Measurements from ENCODE around the gene PDE4C. TPM values are rescaled to one million over a fixed set of nuclear protein-coding genes. Genes with fewer than 3 reads are reported as not detected.
A peak's percentile ranks its signal among the peaks of the same experiment; 100 is the strongest.

Gene PDE4C
- total RNA-seq, 1 experiment from 2014 or later, result 3.0 TPM

DNA sequence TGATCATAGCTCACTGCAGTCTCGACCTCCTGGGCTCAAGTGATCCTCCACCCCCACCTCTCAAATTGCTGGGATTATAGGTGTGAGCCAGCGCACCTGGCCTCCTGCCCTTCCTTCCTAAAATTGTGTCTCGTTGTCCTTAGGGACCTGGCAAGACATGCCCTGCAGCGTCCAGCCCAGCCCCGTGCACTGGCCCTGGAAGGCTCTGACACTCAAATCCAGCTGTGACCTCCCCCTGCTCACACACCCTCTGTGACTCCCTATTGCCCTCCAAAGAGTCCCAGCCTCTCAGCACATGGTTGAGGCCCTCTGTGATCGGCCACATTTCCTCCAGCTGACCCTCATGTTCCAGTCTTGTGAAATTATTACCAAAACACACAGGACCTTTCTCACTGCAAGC lies 28.3 kb downstream of the PDE4C start:
- no peak overlapping the region for H3K4me3 Mint-ChIP-seq
- no peak for TF ChIP-seq NR1H2 (CRISPR knock-in tag; IDR thresholded peaks at IDR 0.05)
- TF ChIP-seq, protein P1, sequence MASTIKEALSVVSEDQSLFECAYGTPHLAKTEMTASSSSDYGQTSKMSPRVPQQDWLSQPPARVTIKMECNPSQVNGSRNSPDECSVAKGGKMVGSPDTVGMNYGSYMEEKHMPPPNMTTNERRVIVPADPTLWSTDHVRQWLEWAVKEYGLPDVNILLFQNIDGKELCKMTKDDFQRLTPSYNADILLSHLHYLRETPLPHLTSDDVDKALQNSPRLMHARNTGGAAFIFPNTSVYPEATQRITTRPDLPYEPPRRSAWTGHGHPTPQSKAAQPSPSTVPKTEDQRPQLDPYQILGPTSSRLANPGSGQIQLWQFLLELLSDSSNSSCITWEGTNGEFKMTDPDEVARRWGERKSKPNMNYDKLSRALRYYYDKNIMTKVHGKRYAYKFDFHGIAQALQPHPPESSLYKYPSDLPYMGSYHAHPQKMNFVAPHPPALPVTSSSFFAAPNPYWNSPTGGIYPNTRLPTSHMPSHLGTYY (CRISPR knock-in tag; IDR thresholded peaks at IDR 0.05), result no peak
- CTCF ChIA-PET, result interaction anchor here (0.6 to 1.2 kb wide), 5 partner anchors 32 to 1278 kb away, joined by 3 to 5 read pairs (median 3); no protein-coding TSS in a partner anchor
- POLR2A ChIA-PET, result interaction anchor here (0.6 kb wide), 1 partner anchor 17 kb away, joined by 4 read pairs; no protein-coding TSS in a partner anchor
- ATAC-seq, result no peak
- H3K4me1 Mint-ChIP-seq, result peaks cover 19% of the 10 kb centered on the region
- no peaks in the 10 kb centered on the region for H3K9me3 Mint-ChIP-seq
- peaks cover 33% of the 10 kb centered on the region for H3K36me3 Mint-ChIP-seq
- no peak overlapping the region for H3K27ac Mint-ChIP-seq
- no peak for DNase-seq (ENCODE audit: low spot score)
- no peaks in the 10 kb centered on the region for H3K27me3 Mint-ChIP-seq (ENCODE audit: low read depth)

GRCh38 chr19:18197306-18197705 lies 28.9 kb downstream of the PDE4C start:
- CTCF ChIA-PET, result interaction anchor here (0.6 to 1.2 kb wide), 2 partner anchors 84 to 1279 kb away, joined by 3 read pairs; no protein-coding TSS in a partner anchor
- Mint-ChIP-seq H3K4me1 (peaks cover 16% of the 10 kb centered on the region), H3K27ac (no peak overlapping the region), H3K27me3 (ENCODE audit: low read depth) (peaks cover 2% of the 10 kb centered on the region; the same call in 1 of the 2 replicates), H3K4me3 (no peak overlapping the region), H3K36me3 (peaks cover 29% of the 10 kb centered on the region), H3K9me3 (no peaks in the 10 kb centered on the region)
- DNase-seq (ENCODE audit: low spot score), result no peak
- POLR2A ChIA-PET, result interaction anchor here (0.6 kb wide), 1 partner anchor 102 kb away, joined by 3 read pairs; no protein-coding TSS in a partner anchor
- TF ChIP-seq JAZF1 (CRISPR knock-in tag; IDR thresholded peaks at IDR 0.05), result no peak
- TF ChIP-seq HMGA2 (CRISPR knock-in tag; IDR thresholded peaks at IDR 0.05), result no peak
- no peak for TF ChIP-seq ZBTB21 (CRISPR knock-in tag; IDR thresholded peaks at IDR 0.05; ENCODE audit: borderline replicate concordance)
- ATAC-seq, result no peak

DNA sequence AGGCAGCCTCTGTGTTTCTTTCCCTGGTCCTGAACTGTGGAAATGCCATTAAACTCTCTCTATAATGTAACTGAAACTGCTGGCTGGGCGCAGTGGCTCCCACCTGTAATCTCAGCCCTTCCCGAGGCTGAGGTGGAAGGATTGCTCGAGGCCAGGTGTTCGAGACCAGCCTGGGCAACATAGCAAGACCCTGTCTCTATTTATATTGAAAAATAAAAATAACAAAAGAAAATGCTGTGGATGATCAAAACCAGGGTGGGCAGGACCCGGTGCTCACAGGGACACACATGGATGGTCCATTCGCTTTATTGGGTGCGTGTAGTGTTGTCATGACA lies 29.8 kb downstream of the PDE4C start:
- CTCF ChIA-PET, result interaction anchor here (1.2 to 6.0 kb wide), 2 partner anchors 9 to 83 kb away, joined by 3 to 33 read pairs; no protein-coding TSS in a partner anchor

DNA sequence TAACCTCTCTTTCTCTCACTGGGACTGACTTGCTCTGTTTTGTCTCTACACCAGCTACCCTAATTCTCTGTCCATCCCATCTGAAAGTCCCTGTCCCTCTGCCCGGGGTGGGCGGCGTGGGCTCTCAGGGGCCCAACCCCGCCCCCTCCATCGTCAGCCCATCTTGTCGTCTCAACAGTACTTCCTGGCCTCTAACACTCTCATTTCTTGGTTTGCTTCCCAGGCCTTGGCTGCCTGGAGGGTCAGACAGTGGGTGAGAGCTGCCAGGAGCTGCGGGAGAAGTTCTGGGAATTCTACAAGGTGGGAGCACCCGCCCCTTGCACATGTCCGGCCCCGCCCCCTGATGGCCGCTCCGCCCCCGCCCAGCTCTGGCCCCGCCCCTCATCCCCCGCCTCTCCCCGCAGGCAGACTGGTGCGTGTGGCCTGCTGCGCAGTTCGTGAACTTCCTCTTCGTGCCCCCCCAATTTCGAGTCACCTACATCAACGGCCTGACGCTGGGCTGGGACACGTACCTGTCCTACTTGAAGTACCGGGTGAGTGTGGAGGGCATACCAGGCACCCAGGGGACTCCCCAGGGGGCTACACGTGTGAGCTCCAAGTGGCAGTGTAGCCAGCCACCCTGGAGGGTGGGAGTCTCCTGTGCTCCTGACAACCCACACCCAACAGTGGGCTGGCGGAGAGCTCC lies 31.5 kb downstream of the PDE4C start:
- peak; percentile 63 for DNase-seq (ENCODE audit: low spot score)
- POLR2A ChIA-PET, result interaction anchor here (1.7 kb wide), 1 partner anchor 30 kb away, joined by 5 read pairs; no protein-coding TSS in a partner anchor
- Mint-ChIP-seq H3K9me3 (no peaks in the 10 kb centered on the region), H3K36me3 (peaks cover 19% of the 10 kb centered on the region), H3K27me3 (ENCODE audit: low read depth) (peaks cover 2% of the 10 kb centered on the region; the same call in 1 of the 2 replicates), H3K4me3 (peak overlapping the region; percentile 82), H3K4me1 (peaks cover 20% of the 10 kb centered on the region), H3K27ac (peak overlapping the region; percentile 92)
- no peak; the same call in 1 of the 2 replicates for ATAC-seq
- TF ChIP-seq SMAD3 (CRISPR knock-in tag; IDR thresholded peaks at IDR 0.05; ENCODE audit: borderline replicate concordance) (no peak), ZNF671 (CRISPR knock-in tag; IDR thresholded peaks at IDR 0.05) (0 out of 2 replicates have a peak, but pooled peaks have one; percentile 10), MXD4 (CRISPR knock-in tag; IDR thresholded peaks at IDR 0.05; ENCODE audit: borderline replicate concordance) (no peak), CREB1 (CRISPR knock-in tag; IDR thresholded peaks at IDR 0.05) (no peak)
- TF ChIP-seq, protein P2, sequence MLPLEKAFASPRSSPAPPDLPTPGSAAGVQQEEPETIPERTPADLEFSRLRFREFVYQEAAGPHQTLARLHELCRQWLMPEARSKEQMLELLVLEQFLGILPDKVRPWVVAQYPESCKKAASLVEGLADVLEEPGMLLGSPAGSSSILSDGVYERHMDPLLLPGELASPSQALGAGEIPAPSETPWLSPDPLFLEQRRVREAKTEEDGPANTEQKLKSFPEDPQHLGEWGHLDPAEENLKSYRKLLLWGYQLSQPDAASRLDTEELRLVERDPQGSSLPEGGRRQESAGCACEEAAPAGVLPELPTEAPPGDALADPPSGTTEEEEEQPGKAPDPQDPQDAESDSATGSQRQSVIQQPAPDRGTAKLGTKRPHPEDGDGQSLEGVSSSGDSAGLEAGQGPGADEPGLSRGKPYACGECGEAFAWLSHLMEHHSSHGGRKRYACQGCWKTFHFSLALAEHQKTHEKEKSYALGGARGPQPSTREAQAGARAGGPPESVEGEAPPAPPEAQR (CRISPR knock-in tag; IDR thresholded peaks at IDR 0.05), result no peak
- CTCF ChIA-PET, result interaction anchor here (0.5 to 6.0 kb wide), 13 partner anchors 10 to 877 kb away, joined by 3 to 43 read pairs (median 6); partner anchors contain the start of genes GDF15, JUND and RAB3A

More for the DNA sequence above, 29.8 kb downstream of the PDE4C start:
- ATAC-seq (no peak), DNase-seq (ENCODE audit: low spot score) (no peak)
- H3K27ac Mint-ChIP-seq, result no peak overlapping the region
- peaks cover 27% of the 10 kb centered on the region for H3K36me3 Mint-ChIP-seq
- no peaks in the 10 kb centered on the region for H3K9me3 Mint-ChIP-seq
- peak; percentile 69; the same call in 1 of the 2 replicates for TF ChIP-seq ZNF121 (CRISPR knock-in tag; IDR thresholded peaks at IDR 0.05)
- TF ChIP-seq ZBTB21 (CRISPR knock-in tag; IDR thresholded peaks at IDR 0.05; ENCODE audit: borderline replicate concordance), result no peak
- H3K4me3 Mint-ChIP-seq, result no peak overlapping the region
- POLR2A ChIA-PET, result no interaction called here
- peaks cover 2% of the 10 kb centered on the region; the same call in 1 of the 2 replicates for H3K27me3 Mint-ChIP-seq (ENCODE audit: low read depth)
- peaks cover 20% of the 10 kb centered on the region for H3K4me1 Mint-ChIP-seq

DNA sequence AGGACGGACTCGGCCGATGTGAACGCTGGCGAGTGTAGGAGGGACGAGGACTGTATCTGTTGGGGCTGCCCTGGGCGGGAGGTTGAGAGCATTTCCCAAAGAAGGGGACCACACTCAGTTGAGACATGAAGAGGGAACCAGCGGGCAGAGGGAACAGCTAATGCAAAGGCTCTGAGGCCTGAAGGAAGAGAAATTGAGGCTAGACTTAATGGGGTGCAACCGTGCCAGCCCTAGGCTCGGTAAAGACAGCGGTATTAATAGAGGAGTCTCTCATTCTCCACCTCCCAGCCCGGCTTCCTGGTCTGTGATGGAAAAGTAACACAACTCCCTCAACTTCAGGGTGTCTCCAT lies 32.1 kb downstream of the PDE4C start:
- ChIA-PET POLR2A (interaction anchor here (1.7 kb wide), 1 partner anchor 30 kb away, joined by 5 read pairs; no protein-coding TSS in a partner anchor), CTCF (interaction anchor here (0.9 to 6.0 kb wide), 9 partner anchors 11 to 192 kb away, joined by 3 to 43 read pairs (median 12); partner anchors contain the start of genes GDF15, JUND and RAB3A)
- Mint-ChIP-seq H3K9me3 (no peaks in the 10 kb centered on the region), H3K4me1 (peaks cover 20% of the 10 kb centered on the region), H3K27ac (peak overlapping the region; percentile 92), H3K36me3 (peaks cover 15% of the 10 kb centered on the region), H3K27me3 (ENCODE audit: low read depth) (peaks cover 2% of the 10 kb centered on the region; the same call in 1 of the 2 replicates), H3K4me3 (peak overlapping the region; percentile 82)
- no peak for ATAC-seq
- TF ChIP-seq EMX1 (CRISPR knock-in tag; IDR thresholded peaks at IDR 0.05) (no peak), JAZF1 (CRISPR knock-in tag; IDR thresholded peaks at IDR 0.05) (no peak)
- DNase-seq (ENCODE audit: low spot score), result no peak
